Dendritic cell treated with granulocyte-macrophage colony-stimulating factor and Interleukin-4, amounts not matched to agents 40 ng/mL and 50 ng/mL, for 4 days (primary cell): ENCODE data around the gene ELN.
"Not testable (repeated sequence)": the region's sequence is repeated elsewhere in the genome, so short reads cannot be mapped to it uniquely, and the experiment has no call there.

Experiments
- H3K27ac Mint-ChIP-seq: one replicate; pipeline ENCODE4 v1.8.0; 2022; ENCODE audit warnings: mild to moderate bottlenecking, mixed read lengths
- H3K27me3 Mint-ChIP-seq: one replicate; pipeline ENCODE4 v1.8.0; 2022; ENCODE audit warnings: mild to moderate bottlenecking, mixed read lengths
- H3K36me3 Mint-ChIP-seq: one replicate; pipeline ENCODE4 v1.8.0; 2022; ENCODE audit warnings: low read depth, mixed read lengths
- H3K4me1 Mint-ChIP-seq: one replicate; pipeline ENCODE4 v1.8.0; 2022; ENCODE audit warnings: low read depth, mixed read lengths
- H3K4me3 Mint-ChIP-seq: one replicate; pipeline ENCODE4 v1.8.0; 2022; ENCODE audit warnings: mild to moderate bottlenecking, moderate library complexity, mixed read lengths
- H3K9me3 Mint-ChIP-seq: one replicate; pipeline ENCODE4 v1.8.0; 2022; ENCODE audit warnings: mixed read lengths
- intact Hi-C: fragments of 100-400 bp; cut with micrococcal nuclease; formaldehyde crosslinking; loops from one replicate; pipeline ENCODE4 v1.15.0; 2022

Gene ELN

DNA sequence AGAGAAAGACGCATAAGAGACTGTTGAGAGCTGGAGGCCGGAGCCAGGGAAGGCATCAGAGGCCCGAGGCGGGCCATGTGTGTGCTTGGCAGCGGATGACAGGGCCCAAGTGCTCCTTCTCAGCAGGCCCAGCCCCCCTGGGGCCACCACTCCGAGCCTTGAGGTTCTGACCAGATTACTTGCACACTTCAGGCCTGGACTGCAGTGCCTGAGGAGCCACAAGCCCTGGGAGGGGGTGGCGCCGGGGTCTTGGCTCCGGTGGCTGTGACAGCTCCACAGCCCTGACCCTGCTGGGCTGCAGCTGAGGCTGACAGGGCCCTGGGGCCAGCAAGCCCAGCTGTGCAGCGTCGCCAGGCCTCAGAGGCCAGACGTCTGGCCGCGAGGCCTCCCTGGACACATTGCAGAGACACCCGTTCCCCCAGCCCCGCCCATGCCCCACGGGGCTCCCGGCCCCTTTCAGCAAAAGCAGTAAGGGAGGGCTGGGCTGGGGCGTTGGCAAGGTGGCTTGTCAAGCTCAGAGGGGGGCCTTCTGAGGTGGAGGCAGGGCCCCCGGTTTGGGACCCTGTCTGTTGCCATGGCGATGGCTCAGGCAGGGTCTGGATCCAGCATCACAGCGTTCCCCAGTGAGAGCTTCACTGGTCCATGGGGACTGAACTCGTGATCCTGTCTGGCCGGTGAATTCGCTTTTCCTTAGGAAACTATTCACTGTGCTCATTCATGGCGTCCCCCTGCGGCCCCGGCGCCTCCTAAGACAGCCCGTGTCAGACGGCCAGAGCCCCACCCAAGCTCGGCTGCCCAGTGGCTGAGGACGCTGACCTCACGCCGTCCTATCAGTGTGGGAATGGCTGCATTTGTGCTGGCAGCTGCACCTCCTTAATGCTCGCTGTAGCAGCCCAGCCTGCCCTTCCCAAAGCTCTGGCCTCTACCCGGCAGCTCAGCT lies 5.7 kb downstream of the ELN start:
- H3K27ac Mint-ChIP-seq: no peak overlapping the region
- intact Hi-C loops: no loop called here
- no peaks in the 10 kb centered on the region for H3K9me3 Mint-ChIP-seq
- H3K27me3 Mint-ChIP-seq: peaks cover 39% of the 10 kb centered on the region
- H3K36me3 Mint-ChIP-seq: no peaks in the 10 kb centered on the region
- H3K4me3 Mint-ChIP-seq: no peak overlapping the region
- H3K4me1 Mint-ChIP-seq: peaks cover 7% of the 10 kb centered on the region

DNA sequence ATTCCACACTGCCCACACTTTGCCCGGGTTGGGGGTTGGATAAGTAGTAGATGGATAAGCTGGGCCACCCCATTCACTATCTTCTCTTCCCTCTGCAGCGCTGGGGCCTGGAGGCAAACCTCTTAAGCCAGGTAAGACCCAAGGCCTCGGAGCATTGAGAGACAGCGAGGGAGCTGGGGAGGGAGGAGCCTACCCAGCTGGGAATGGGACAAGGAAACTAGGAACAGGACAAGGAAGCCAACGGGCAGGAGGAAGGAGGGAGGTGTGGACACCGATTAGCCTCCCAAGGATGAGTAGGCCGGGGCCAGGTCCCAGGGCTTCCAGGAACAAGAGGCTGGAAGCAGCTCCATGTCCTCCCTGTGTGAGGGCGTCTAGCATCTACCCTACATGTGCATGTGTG lies 9.6 kb downstream of the ELN start:
- H3K4me3 Mint-ChIP-seq: no peak overlapping the region
- intact Hi-C loops: no loop called here
- no peaks in the 10 kb centered on the region for H3K36me3 Mint-ChIP-seq
- peaks cover 9% of the 10 kb centered on the region for H3K27me3 Mint-ChIP-seq
- no peaks in the 10 kb centered on the region for H3K4me1 Mint-ChIP-seq
- H3K27ac Mint-ChIP-seq: no peak overlapping the region
- no peaks in the 10 kb centered on the region for H3K9me3 Mint-ChIP-seq

DNA sequence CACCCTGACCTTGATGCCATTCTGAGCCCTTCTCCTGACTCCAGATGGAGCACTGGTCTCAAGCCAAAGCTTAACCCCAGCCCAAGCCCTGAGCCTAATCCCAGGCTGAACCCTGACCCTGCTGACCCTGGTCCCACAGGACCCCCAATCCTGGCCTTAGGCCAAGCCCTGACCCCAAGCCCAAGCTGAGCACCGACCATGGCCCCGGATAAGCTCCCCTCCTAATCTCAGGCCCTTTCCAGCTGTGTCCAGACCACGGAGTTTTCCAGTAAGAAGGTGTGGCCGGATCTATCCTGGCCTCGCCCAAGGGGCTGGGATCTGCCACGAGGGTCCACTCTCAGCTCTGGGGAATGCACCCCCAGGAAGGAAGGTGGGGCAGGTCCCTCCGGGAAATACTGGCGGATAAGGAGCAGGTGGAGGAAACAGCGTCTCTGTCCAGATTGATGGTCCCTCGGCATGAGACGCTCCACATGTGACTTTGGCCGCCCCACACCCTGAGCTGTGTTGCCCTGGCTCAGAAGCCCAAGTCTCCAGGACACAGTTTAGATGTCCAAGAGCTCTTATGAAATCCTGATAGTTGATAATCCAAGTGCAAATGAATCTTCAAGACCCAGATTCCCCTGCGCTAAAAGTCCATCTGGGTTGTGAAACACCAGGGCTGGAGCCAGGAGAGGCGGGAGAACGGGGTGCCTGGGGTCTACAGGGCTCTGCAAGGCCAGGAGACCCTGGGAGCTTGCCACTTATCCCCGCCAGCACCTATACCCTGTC lies 10.4 kb downstream of the ELN start:
- no peaks in the 10 kb centered on the region for H3K36me3 Mint-ChIP-seq
- H3K27ac Mint-ChIP-seq: no peak overlapping the region
- intact Hi-C loops: no loop called here
- peaks cover 8% of the 10 kb centered on the region for H3K27me3 Mint-ChIP-seq
- H3K4me1 Mint-ChIP-seq: no peaks in the 10 kb centered on the region
- H3K9me3 Mint-ChIP-seq: no peaks in the 10 kb centered on the region
- H3K4me3 Mint-ChIP-seq: no peak overlapping the region

DNA sequence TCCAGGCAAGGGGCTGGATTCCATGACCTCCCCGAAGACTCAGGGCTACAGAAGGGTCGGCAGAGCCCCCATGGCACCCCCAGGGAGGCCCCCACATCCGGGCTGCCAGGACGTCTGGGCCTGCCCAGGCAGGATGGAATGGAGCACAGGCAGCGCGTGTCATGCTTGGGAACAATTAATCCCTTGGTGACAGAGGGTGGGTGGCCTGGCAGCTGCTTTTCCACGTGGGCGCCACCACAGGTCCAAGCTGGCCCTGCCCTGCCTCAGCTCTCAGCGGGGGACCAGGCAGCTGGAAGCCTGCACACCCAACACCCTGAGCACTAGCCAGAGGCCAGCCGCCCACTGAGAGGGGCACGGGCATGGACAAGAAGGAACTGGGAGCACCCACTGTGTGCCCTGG lies 11.4 kb downstream of the ELN start:
- no peaks in the 10 kb centered on the region for H3K4me1 Mint-ChIP-seq
- intact Hi-C loops: no loop called here
- H3K4me3 Mint-ChIP-seq: no peak overlapping the region
- no peaks in the 10 kb centered on the region for H3K36me3 Mint-ChIP-seq
- H3K27me3 Mint-ChIP-seq: peaks cover 6% of the 10 kb centered on the region
- H3K9me3 Mint-ChIP-seq: no peaks in the 10 kb centered on the region
- H3K27ac Mint-ChIP-seq: no peak overlapping the region

DNA sequence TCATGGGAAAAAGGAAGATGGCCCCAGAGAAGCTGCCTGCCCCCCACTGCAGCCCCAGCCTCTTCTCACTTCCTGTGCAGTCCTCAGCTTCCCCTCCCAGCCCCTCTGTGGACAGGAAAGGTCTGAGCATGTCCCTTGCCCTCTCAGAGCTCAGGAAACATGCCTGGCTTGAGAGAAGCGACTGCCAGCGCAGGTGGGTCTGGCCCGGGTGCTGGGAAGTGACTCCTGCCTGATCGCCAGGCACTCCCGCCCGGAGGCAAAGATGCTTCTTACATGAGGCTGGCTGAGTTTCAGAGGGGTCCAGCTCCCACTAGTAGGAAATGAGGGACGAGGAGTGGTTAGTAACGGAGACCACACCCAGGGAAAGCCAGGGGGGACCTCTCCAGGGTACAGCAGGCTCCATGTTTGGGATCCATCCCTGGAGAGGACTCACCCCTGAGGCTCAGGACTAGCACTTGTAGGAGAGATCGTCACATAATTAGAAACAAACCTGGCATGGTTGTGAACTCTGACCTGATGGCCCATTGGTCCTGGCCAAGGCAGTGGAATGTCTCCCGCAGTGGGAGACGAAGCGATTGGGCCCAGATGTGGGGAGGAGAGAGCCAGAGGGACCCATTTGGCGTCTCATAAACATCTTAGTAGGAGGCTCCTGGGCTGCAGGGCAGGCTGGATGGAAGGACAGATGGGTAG lies 12.3 kb downstream of the ELN start:
- H3K9me3 Mint-ChIP-seq: no peaks in the 10 kb centered on the region
- no peaks in the 10 kb centered on the region for H3K36me3 Mint-ChIP-seq
- H3K4me3 Mint-ChIP-seq: no peak overlapping the region
- H3K27me3 Mint-ChIP-seq: peaks cover 6% of the 10 kb centered on the region
- no peak overlapping the region for H3K27ac Mint-ChIP-seq
- intact Hi-C loops: no loop called here
- no peaks in the 10 kb centered on the region for H3K4me1 Mint-ChIP-seq

GRCh38 chr7:74040791-74041520 lies 13.0 kb downstream of the ELN start:
- Mint-ChIP-seq H3K9me3 (no peaks in the 10 kb centered on the region), H3K27me3 (peaks cover 6% of the 10 kb centered on the region), H3K4me1 (no peaks in the 10 kb centered on the region), H3K4me3 (no peak overlapping the region), H3K36me3 (no peaks in the 10 kb centered on the region), H3K27ac (no peak overlapping the region)
- intact Hi-C loops: no loop called here

GRCh38 chr7:74042746-74043522 lies 15.0 kb downstream of the ELN start:
- no peaks in the 10 kb centered on the region for H3K9me3 Mint-ChIP-seq
- no peaks in the 10 kb centered on the region for H3K36me3 Mint-ChIP-seq
- H3K27me3 Mint-ChIP-seq: peaks cover 6% of the 10 kb centered on the region
- no peaks in the 10 kb centered on the region for H3K4me1 Mint-ChIP-seq
- intact Hi-C loops: no loop called here
- H3K4me3 Mint-ChIP-seq: no peak overlapping the region
- no peak overlapping the region for H3K27ac Mint-ChIP-seq

GRCh38 chr7:74043523-74043951 lies 15.6 kb downstream of the ELN start:
- no peaks in the 10 kb centered on the region for H3K9me3 Mint-ChIP-seq
- no peaks in the 10 kb centered on the region for H3K36me3 Mint-ChIP-seq
- peaks cover 6% of the 10 kb centered on the region for H3K27me3 Mint-ChIP-seq
- H3K4me1 Mint-ChIP-seq: no peaks in the 10 kb centered on the region
- intact Hi-C loops: no loop called here
- no peak overlapping the region for H3K27ac Mint-ChIP-seq
- no peak overlapping the region for H3K4me3 Mint-ChIP-seq

- Mint-ChIP-seq H3K4me3 (no peak overlapping the region), H3K27ac (no peak overlapping the region), H3K9me3 (no peaks in the 10 kb centered on the region), H3K27me3 (peaks cover 6% of the 10 kb centered on the region), H3K36me3 (no peaks in the 10 kb centered on the region), H3K4me1 (no peaks in the 10 kb centered on the region)
- intact Hi-C loops: no loop called here
Measured at GRCh38 chr7:74044366-74045350, 16.7 kb downstream of the ELN start.

DNA sequence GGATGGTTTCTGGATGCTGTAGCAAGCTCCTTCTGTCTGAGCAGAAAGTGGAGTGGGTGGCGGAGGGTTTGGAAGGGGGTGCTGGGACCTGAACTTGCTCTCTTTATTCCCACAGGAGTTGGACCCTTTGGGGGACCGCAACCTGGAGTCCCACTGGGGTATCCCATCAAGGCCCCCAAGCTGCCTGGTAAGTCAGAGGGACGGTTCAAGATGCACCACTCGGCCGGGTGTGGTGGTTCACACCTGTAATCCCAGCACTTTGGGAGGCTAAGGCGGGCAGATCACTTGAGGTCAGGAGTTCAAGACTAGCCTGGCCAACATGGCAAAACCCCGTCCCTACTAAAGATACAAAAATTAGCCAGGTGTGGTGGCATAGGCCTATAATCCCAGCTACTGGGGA lies 18.6 kb downstream of the ELN start:
- H3K36me3 Mint-ChIP-seq, H3K4me3 Mint-ChIP-seq, intact Hi-C loops, H3K27ac Mint-ChIP-seq, H3K4me1 Mint-ChIP-seq, H3K27me3 Mint-ChIP-seq, H3K9me3 Mint-ChIP-seq: not testable (repeated sequence)

DNA sequence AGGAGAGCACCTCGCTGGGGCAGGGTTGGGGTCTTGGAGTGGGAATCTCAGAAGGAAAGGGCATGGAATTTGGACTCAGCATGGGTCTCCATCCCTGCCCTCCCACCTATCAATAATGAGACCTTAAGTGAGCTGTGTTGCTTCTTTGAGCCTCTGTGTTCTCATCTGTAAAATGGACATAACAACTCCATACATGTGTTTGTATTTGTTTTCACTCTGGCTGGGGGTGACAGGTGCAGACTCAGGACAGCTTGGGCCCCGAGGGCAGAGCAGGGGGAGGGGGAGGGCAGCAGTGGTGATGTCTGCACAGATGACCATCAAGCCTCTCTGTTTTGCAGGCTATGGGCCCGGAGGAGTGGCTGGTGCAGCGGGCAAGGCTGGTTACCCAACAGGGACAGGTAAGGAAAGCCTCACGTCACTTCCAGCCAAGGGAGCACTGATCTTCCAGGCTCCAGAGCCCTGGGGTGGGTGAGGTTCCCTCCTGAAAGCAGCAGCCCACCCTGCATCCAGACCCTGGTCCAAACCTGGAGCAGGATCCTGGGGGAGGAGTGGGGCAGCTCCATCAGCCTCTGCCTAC lies 19.9 kb downstream of the ELN start:
- no peaks in the 10 kb centered on the region for H3K36me3 Mint-ChIP-seq
- no peaks in the 10 kb centered on the region for H3K9me3 Mint-ChIP-seq
- no peak overlapping the region for H3K4me3 Mint-ChIP-seq
- H3K27me3 Mint-ChIP-seq: peaks cover 2% of the 10 kb centered on the region
- H3K4me1 Mint-ChIP-seq: no peaks in the 10 kb centered on the region
- no peak overlapping the region for H3K27ac Mint-ChIP-seq
- intact Hi-C loops: no loop called here

- intact Hi-C loops: no loop called here
- no peaks in the 10 kb centered on the region for H3K36me3 Mint-ChIP-seq
- no peaks in the 10 kb centered on the region for H3K4me1 Mint-ChIP-seq
- peaks cover 3% of the 10 kb centered on the region for H3K27me3 Mint-ChIP-seq
- H3K9me3 Mint-ChIP-seq: no peaks in the 10 kb centered on the region
- no peak overlapping the region for H3K4me3 Mint-ChIP-seq
- no peak overlapping the region for H3K27ac Mint-ChIP-seq
Measured at GRCh38 chr7:74048999-74049599, 21.1 kb downstream of the ELN start.
